ENCODE data around the gene PKP2. TPM values are rescaled to one million over a fixed set of nuclear protein-coding genes. Genes with fewer than 3 reads are reported as not detected.
"Not testable (repeated sequence)": the region's sequence is repeated elsewhere in the genome, so short reads cannot be mapped to it uniquely, and the experiment has no call there.

The PKP2 gene
- polyA plus RNA-seq, 4 donors: 20.5 to 24.6 (median 22.2) TPM

DNA sequence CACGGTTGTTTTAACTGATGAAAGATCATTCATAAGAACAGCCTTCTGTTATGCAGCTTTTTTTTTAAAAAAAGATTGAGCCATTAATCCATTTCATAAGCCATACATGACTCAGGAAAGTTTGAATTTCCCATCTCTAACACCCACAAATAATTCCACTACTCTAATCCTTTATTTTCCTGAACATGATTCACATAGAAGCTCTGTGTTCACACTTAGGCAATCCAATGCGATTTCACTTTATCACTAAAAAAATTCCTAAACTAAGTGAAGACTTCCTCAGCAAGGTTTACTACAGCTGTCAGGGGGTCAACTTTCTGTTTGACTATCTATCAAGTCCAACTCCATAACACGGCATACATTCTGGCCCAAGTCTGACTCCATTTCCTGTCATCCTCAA lies 25.9 kb downstream of the PKP2 start:
- DNase-seq (ENCODE audit: low read depth in 4 of 4, low spot score in 3 of 4): no peak

DNA sequence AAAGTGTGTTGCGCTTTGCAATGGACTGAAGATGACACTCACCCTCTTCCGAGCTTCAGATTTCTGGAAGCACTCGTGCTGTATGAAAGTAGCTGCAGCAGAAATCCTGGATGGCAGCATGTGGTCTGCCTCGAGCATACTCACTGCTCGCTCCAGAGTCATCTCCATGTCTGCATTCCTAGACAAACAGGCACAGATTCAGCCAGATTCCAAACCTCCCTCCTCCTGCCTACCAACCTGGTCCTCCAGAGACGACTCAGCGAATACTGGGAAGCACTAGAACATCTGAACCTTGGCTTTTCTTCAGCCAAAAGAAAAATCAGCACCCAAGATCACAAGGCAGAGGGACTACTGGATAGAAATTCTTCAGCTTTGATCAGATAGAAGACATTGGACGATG lies 27.7 kb downstream of the PKP2 start:
- no peak for DNase-seq (ENCODE audit: low read depth in 4 of 4, low spot score in 3 of 4)

DNA sequence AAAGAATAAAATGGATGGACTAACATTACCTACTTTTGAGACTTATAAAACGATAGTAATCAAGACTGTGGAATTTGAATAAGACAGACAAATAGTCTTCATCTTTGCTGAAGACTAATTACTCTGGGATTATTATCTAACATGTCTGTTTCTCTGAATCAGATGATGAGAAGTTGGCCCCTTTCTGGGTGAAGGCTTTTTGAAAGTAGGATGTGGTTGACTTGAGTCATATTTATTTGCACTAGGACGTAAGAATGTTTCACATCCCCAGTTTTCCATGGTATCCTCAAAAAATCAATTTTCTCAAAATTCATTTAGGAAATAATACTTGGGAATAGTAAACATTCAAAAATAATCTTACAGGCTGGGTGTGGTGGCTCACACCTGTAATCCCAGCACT lies 31.8 kb downstream of the PKP2 start:
- DNase-seq (ENCODE audit: low read depth in 4 of 4, low spot score in 3 of 4): no peak

DNA sequence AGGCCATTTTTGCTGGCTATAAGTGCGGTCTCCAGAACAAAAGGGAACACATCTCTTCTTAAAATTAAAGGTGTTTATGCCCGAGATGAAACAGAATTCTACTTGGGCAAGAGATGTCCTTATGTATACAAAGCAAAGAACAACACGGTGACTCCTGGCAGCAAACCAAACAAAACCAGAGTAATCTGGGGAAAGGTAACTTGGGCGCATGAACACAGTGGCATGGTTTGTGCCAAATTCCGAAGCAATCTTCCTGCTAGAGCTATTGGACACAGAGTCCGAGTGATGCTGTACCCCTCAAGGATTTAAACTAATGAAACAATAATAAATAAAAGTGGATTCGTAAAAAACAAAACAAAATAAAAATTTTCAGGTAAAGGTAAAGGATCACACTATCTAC lies 33.4 kb downstream of the PKP2 start:
- DNase-seq (ENCODE audit: low read depth in 4 of 4, low spot score in 3 of 4): no peak

DNA sequence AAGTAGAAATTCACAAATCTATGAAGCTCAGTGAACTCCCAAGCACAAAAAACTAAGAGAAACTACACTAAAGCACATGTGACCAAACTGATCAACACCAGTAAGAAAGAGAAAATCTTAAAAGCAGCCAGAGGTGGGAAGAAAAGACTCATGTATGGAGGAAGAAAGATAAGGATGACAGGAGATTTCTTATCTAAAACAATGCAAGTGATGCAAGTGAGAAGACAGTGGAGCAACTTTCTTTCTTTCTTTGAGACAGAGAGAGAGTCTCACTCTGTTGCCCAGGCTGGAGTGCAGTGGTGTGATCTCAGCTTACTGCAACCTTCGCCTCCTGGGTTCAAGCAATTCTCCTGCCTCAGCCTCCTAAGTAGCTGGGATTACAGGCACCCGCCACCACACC lies 34.9 kb downstream of the PKP2 start:
- DNase-seq (ENCODE audit: low read depth in 4 of 4, low spot score in 3 of 4): not testable (repeated sequence)

DNA sequence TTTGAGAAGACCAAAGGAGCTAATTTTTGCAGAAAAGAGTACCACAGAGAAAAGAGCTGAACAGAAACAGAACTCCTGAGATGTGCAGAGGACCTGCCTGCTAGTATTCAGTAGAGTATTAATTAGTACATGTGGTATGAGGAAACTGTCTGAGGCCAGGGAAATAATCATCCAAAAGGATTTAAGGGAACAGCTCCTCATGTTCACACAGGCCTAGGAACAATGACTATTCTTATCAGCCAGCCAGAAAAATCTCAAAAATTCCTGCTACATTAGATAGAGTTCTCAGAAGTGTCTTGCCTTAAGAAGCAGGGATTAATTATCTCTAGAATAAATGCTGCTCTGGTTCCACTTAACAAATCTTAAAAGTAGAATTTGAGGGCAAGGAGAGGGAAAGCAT lies 36.4 kb downstream of the PKP2 start:
- DNase-seq (ENCODE audit: low read depth in 4 of 4, low spot score in 3 of 4): no peak

DNA sequence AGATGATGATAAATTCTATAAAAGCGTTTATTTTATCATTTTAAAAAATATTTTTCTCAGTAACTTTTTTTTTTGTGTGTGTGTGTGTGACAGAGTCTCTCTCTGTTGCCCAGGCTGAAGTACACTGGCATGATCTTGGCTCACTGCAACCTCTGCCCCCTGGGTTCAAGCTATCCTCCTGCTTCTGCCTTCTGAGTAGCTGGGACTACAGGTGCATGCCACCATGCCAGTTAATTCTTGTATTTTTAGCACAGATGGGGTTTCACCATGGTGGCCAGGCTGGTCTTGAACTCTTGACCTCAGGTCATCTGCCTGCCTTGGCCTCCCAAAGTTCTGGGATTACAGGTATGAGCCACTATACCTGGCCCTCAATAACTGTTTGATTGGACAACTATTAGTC lies 37.2 kb downstream of the PKP2 start:
- DNase-seq (ENCODE audit: low read depth in 4 of 4, low spot score in 3 of 4): no peak

DNA sequence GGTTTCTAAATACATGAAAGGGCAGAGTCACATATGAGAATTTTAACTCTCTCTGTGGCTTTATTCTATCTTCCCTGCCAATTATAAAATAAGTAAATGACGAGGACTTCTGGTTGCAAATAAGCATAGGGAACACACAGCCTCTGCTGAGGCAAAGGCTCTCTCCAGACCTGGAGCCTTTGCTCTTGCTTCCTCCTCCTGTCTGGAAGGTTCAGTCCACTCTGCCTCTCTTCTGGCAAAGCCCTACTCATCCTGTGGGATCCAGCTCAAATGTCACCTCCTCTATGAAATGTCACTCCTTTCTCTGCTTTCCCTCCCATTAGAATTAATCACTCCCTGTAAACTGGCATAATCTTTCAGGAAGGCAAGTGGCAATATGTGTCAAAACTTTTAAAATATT lies 41.9 kb downstream of the PKP2 start:
- no peak for DNase-seq (ENCODE audit: low read depth in 4 of 4, low spot score in 3 of 4)

DNA sequence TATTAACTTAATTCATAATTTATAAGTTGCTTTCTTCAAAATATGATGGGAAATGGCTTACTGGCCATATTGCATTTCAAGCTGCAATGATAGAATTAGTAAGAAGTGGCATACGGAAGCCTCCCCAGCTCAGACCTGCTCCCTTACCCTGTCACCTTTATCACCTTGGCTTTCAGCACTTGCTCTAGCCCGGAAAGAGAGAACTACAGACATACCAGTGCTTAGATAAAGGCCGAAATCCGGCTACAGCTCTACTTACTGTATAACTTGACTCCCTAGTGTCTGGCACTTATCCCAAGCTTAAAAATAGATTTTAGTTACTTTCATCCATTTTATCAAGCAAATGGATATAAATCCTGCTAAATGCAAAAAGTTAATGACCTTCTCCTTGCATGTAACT lies 42.5 kb downstream of the PKP2 start:
- no peak for DNase-seq (ENCODE audit: low read depth in 4 of 4, low spot score in 3 of 4)

DNA sequence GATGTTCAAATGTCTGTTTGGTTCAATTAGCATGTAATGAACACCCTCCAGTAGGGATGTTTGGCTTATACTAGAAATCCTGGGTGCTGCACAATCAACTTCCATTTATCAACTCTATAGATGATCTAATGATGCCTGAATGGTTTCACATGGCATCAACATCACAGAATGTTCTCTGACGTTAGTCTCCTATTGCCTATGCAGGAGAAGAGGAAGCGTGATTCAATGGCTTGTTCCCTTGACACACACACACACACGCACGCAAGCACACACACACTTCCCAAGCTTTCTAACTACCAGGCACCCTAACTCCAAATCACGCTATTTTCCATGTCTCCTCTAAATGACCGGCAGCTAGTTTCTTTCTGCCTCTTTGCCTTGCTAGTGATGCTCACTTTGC lies 49.3 kb downstream of the PKP2 start:
- DNase-seq (ENCODE audit: low read depth in 4 of 4, low spot score in 3 of 4): no peak

DNA sequence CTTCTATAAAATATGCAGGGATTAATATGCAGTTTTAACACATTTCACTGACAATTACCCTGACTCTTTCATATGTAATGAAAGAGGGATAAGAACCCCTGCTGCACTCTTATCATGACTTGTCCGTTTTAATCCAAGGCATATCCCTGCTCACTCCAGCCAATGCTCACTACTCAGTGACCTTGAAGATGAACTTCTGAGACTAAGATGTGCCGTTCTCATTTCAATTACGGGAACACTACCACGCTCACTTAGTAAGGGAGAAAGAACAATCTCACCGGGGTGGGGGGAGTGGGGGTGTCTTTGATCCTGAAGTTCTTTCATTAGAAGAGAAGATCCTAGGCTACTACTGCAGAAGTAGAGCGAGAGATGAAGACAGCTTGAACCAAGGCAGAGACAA lies 50.5 kb downstream of the PKP2 start:
- no peak for DNase-seq (ENCODE audit: low read depth in 4 of 4, low spot score in 3 of 4)

DNA sequence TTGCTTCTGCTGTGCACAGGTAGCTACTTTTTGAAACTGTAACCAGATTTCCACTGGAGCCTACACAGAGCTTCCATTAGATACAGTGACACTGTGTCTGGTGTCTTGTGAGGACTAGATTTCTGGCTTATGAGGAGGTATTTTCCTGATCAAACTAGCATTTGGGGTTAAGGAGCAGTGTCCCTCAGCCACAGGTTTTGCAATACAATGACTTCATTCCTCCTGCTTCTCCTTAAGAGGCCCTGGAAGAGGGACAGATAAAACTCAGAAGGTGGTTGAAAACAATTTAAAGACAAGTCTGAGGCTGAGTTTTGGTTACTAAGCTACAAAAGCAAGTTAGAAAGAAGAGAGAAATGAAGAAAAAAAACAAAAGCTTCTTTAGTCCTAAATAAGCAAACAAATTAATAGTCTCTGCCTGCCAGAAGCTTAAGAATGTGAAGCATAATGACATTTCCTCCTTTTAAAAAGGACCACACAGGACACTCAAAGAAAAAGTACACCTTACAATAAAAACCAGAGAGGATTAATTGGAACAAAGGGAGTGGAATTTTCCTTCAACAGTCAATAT lies 53.0 kb downstream of the PKP2 start:
- DNase-seq (ENCODE audit: low read depth in 4 of 4, low spot score in 3 of 4): no peak

DNA sequence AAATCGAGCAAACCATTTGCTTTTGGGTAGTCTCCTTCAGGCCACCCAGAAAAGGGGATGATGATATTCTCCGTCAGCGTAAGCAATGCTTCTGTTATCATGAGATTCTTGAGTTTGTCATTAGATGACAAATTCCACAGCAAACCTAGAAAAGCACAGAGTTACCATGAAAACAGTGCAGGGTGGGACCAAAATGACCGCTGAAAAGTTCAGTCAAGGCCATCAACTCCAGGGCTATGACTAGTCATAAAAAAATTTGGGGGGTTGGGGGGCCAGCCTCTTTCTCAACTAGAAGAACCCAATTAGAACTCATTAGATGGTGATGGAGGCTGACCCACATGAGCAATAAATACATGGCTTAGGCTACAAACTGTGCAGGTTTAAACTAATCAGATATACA lies 55.5 kb downstream of the PKP2 start:
- DNase-seq (ENCODE audit: low read depth in 4 of 4, low spot score in 3 of 4): no peak

DNA sequence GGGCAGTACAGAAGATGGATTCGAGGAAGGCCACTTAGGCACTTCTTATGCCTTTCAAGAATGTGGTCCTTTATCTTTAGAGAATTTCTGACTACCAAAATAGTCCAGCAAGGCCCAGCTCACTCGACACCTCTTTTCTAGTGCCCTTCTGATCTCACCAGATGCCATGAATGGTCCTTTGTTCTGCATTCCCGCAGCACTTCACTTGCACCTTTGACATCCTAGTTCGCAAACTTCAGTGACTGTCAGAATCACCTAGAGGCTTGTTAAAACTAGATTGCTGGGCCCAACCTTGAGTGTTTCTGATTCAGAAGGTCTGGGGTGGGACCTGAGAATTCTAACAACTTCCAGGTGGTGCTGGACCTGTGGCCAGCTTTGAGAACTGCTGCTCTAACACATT lies 56.7 kb downstream of the PKP2 start:
- DNase-seq (ENCODE audit: low read depth in 4 of 4, low spot score in 3 of 4): no peak

DNA sequence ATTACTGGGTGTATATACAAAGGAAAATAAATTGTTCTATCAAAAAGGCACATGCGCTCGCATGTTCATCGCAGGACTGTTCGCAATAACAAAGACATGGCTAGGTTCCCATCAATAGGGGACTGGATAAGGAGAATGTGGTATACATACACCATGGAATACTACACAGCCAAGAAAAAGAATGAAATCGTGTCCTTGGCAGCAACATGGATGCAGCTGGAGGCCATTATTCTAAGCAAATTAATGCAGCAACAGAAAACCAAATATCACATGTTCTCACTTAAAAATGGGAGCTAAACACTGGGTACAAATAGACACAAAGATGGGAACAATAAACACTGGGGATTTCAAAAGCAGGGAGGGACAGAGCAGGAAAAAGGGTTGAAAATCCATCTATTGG lies 58.6 kb downstream of the PKP2 start:
- no peak for DNase-seq (ENCODE audit: low read depth in 4 of 4, low spot score in 3 of 4)

DNA sequence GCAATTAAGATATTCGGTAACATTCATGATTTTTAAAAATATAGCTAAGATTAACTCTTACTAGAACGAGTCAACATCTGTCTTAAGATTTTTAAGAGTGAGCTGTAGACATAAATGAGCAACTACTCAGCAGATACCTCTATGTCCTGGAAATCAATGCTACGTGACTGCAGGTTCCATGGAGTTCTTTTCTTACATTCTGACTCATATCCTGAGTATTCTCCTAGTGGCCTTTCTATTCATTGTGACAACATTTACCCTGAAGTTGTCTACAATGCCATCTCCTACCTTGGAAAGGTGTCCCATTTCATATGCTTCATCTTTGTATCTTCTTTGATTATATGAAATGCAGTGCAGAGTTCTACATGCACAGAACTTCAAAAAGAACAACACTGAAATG lies 59.9 kb downstream of the PKP2 start:
- no peak for DNase-seq (ENCODE audit: low read depth in 4 of 4, low spot score in 3 of 4)

DNA sequence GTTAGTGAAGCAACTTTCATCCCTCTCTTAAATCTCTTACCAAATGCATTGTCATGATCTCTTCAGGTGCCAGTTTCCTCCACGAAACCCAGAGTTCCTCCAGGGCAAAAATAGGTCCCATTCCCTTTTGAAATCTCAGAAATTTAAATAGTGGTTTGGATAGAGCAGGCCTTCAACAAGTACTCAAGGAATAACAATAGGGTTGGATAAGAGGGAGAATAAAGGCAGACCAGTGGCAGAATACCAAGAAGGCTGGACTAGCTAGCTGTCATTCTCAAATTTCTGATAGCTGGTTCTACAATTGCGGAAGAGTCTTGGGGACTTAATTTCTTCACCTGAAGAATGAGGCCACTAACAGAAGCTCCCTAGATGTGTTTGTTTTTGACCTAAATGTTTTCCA lies 62.5 kb downstream of the PKP2 start:
- DNase-seq (ENCODE audit: low read depth in 4 of 4, low spot score in 3 of 4): no peak

DNA sequence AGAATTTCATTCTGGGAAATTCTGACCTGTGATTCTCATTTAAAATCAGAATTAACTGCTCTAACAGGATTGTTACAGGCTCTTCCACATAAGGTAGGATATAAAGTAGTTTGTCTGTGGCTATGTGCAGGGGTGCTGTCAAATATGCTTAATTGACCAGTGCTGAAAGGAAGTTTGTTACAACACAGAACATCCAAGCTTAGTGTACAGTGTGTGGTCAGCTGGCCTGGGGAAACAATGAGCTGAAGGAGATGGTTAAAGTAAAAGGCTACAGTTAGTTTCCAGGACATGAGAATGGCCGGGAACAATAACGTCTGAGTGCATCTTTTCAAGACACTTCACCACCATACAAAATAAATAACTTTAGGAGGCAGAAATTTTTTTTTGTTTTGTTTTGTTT lies 68.0 kb downstream of the PKP2 start:
- DNase-seq (ENCODE audit: low read depth in 4 of 4, low spot score in 3 of 4): no peak

DNA sequence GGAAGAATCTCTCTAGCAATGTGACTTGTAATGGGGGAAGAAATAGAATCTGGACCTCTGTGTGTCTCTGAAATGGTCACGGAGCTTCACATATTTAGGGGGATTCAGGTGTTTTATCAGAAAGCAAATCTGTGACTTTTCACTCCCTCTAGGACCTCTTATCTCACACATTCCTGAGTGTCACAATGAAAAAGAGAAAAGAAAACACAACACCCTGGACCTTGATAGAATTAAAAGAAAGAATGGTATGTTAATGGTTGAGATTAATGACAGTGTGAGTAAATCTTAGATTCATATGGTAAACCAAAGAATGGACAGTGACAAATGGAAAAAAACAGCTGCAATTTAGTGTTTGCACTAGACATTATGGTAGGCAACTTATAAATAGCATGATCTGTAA lies 68.5 kb downstream of the PKP2 start:
- DNase-seq (ENCODE audit: low read depth in 4 of 4, low spot score in 3 of 4): no peak

DNA sequence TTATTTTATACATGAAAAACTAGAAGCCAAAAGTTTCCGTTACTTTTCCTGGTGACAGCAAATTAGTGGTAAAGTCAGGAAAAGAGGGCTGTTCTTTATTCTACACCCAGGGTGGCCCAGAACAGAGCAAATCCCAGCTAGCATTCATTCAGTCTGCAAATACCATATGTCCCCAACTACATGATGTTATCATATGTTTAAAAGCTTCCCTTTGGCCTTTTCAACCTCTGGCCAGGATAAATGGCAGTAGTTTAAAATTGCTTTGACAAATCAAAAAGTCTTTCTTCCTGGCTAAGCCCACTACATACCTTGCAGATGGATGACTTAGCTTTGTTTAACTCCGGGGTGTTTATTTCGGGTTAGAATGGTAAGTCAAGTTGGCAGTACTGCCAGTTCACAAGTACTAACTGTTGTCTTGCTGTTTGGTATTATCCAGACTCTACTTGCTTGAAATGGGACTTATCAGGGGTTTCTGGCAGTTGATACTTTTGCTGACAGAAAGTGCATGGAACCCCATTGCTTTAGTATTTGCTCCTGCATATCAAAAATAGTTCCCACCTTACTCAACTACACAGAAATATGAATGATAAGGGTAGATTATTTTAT lies 69.7 kb downstream of the PKP2 start:
- DNase-seq (ENCODE audit: low read depth in 4 of 4, low spot score in 3 of 4): no peak

DNA sequence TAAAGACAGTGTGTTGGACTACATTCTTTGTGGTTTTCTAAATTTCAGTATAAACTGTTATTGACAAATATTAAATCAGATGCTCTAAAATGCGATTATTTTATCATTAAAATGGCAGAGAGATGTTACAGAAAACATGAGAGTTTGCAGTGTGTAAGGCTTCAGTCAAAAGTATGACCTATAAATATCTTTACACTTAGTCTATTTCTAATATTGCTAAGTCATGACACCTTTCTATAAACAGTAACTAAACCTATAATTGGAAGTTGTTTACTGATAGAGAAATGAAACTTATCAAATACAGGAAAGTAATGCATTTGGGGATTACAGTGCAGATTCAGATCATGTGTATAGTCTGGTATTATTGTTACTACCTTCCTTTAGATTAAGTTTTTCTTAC lies 72.0 kb downstream of the PKP2 start:
- no peak for DNase-seq (ENCODE audit: low read depth in 4 of 4, low spot score in 3 of 4)

DNA sequence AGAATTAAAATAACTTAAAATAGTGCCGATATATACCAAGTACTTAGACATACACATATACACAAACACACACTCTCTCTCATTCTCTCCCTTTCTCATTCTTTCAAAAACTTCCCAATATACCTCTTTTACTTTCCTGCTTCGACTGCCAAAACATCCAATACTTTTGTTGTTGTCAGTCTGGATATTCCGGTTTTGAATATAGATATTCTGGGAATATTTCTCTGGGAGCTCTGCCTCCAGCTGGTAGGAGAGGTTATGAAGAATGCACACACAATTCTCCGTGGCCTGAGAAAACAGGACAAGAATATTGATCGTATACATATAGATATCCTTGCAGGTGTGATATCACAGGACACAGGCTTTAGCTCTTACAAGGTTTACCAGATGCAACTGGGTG lies 74.2 kb downstream of the PKP2 start:
- DNase-seq (ENCODE audit: low read depth in 4 of 4, low spot score in 3 of 4): no peak

DNA sequence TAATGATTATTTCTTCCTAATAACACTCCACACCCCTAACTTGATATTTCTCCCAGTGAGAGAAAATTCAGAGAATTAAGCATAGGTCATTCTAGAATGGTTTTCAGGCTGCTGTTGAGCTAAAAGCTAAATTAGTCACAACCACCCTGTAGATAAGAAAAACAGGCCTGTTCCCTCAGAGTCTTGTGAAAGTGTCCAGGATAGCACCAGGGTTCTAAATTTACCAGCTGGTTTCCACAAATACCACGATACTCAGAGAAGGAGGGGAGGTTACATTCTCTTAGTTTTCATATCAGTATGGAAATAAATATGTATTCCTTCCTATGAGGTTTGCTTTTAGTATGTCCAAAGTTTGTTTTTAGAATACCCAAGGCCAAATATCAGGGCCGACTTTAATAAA lies 74.9 kb downstream of the PKP2 start:
- no peak for DNase-seq (ENCODE audit: low read depth in 4 of 4, low spot score in 3 of 4)
